Suprapubic skin (tissue), 3 donors: ENCODE data around the gene DTNA.

Experiments used
- CTCF ChIP-seq, 2 donors: fragments of 200-600 bp in 1 of 2; fragments of 450-650 bp in 1 of 2; sonication (generic) in 1 of 2; IDR thresholded peaks; one replicate each; pipeline ENCODE4 v1.5.1; 2016 to 2019; ENCODE audit warnings: antibody characterized with exemption in 2 of 2, mild to moderate bottlenecking in 1 of 2, moderate library complexity in 1 of 2
- POLR2A ChIP-seq, 2 donors: fragments of 450-650 bp; IDR thresholded peaks; one replicate each; pipeline ENCODE4 v1.6.1; 2017; ENCODE audit warnings: antibody characterized with exemption in 2 of 2, mild to moderate bottlenecking in 2 of 2, moderate library complexity in 2 of 2

GRCh38 chr18:34772887-34773286, 62.8 kb downstream of the DTNA start:
- TF ChIP-seq CTCF (IDR thresholded peaks at IDR 0.05) (no peak), POLR2A (IDR thresholded peaks at IDR 0.05) (no peak)
